ENCODE data around the gene CTNNA3.

The CTNNA3 gene

GRCh38 chr10:66045859-66046258, 1650.1 kb downstream of the CTNNA3 start:
- no peak for TF ChIP-seq CTCF (IDR thresholded peaks at IDR 0.05; ENCODE audit: insufficient read depth, low read depth, low read length, missing control alignments)

DNA sequence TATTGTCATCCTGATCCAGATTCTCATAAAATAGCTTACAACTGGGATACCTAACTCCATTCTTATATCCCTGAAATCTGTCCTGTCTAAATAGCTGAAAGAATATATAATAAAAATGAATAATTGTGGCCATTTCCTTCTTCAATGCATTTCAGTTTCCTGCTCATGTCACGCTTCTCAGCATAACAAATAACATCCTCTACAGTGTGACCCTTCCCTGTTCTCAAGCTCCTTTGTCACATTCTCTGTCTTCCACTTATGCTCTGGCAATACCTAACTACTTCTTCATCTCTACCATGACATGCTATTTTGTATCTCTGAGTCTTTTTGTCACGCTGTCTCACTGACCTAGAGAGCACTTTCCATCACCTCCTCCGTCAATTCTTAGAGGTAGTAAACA, 1654.2 kb downstream of the CTNNA3 start:
- no peak overlapping the region for H3K4me3 ChIP-seq (ENCODE audit: low read length)
- no peak for DNase-seq (ENCODE audit: low read depth)
- TF ChIP-seq CTCF (IDR thresholded peaks at IDR 0.05; ENCODE audit: insufficient read depth, low read depth, low read length, missing control alignments) = no peak

More at GRCh38 chr10:66045859-66046258, 1650.1 kb downstream of the CTNNA3 start:
- DNase-seq (ENCODE audit: low read depth) = peak; percentile 34
- H3K4me3 ChIP-seq (ENCODE audit: low read length) = no peak overlapping the region

DNA sequence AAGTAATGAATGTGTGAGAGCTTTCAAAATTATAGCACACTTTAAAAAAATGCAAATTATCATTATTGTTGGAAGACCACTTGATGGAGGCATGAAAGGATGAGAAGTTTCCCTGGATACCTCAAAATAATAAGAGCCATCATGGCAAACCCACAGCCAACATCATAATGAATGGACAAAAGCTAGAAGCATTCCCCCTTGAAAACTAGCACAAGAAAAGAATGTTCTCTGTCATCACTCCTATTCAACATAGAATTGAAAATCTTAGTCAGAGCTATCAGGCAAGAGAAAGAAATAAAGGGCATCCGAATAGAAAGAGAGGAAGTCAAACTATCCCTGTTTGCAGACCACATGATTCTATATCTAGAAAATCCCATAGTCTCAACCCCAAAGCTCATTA, 1657.4 kb downstream of the CTNNA3 start:
- no peak overlapping the region for H3K4me3 ChIP-seq (ENCODE audit: low read length)
- no peak for DNase-seq (ENCODE audit: low read depth)
- TF ChIP-seq CTCF (IDR thresholded peaks at IDR 0.05; ENCODE audit: insufficient read depth, low read depth, low read length, missing control alignments) = no peak

GRCh38 chr10:66026321-66026720, 1669.7 kb downstream of the CTNNA3 start:
- DNase-seq (ENCODE audit: low read depth) = no peak

GRCh38 chr10:66025186-66025585, 1670.8 kb downstream of the CTNNA3 start:
- no peak for TF ChIP-seq CTCF (IDR thresholded peaks at IDR 0.05; ENCODE audit: insufficient read depth, low read depth, low read length, missing control alignments)
- DNase-seq (ENCODE audit: low read depth) = no peak
- no peak overlapping the region for H3K4me3 ChIP-seq (ENCODE audit: low read length)

More at GRCh38 chr10:66026321-66026720, 1669.7 kb downstream of the CTNNA3 start:
- no peak for TF ChIP-seq CTCF (IDR thresholded peaks at IDR 0.05; ENCODE audit: insufficient read depth, low read depth, low read length, missing control alignments)
- no peak overlapping the region for H3K4me3 ChIP-seq (ENCODE audit: low read length)

- no peak overlapping the region for H3K4me3 ChIP-seq (ENCODE audit: low read length)
- no peak for DNase-seq (ENCODE audit: low read depth)
- no peak for TF ChIP-seq CTCF (IDR thresholded peaks at IDR 0.05; ENCODE audit: insufficient read depth, low read depth, low read length, missing control alignments)
Observed at GRCh38 chr10:66021423-66021822, 1674.6 kb downstream of the CTNNA3 start.

DNA sequence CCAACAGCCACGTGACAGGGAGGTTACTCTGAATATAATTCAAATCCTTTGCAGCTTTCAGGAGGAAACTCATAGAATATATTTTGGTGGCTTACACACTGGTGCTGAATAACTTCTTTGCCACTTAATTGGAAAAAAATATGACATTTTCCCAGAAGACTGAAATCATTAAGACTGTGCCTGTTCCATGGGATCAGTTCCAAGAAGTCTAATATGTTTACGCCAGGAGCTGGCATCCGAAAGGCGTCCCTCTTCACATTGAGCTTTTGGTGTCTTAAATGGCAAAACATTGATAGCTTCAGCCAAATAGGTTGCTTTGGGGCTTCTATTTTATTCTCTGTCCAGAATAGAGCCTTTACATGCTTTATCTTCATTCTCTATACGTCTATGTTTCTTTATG, 1687.8 kb downstream of the CTNNA3 start:
- no peak for TF ChIP-seq CTCF (IDR thresholded peaks at IDR 0.05; ENCODE audit: insufficient read depth, low read depth, low read length, missing control alignments)
- DNase-seq (ENCODE audit: low read depth) = no peak
- H3K4me3 ChIP-seq (ENCODE audit: low read length) = no peak overlapping the region

Measured in epithelial cell of esophagus (primary cell).